PC-9 (cell line): Measurements from ENCODE around the gene PCSK7.

Experiments
- EZH2 ChIP-seq: fragments of 200-600 bp; sonication (generic); IDR thresholded peaks from 2 replicates; pipeline ENCODE4 v1.8.0; 2017; ENCODE audit warnings: antibody characterized with exemption, low read depth
- TF ChIP-seq, protein P1 (sequence below): fragments of 200-600 bp; sonication (generic); conservative IDR thresholded peaks from 2 replicates; pipeline ENCODE4 v1.6.1; 2017; ENCODE audit warnings: mixed run types, antibody characterized with exemption, mild to moderate bottlenecking, moderate library complexity

DNA sequence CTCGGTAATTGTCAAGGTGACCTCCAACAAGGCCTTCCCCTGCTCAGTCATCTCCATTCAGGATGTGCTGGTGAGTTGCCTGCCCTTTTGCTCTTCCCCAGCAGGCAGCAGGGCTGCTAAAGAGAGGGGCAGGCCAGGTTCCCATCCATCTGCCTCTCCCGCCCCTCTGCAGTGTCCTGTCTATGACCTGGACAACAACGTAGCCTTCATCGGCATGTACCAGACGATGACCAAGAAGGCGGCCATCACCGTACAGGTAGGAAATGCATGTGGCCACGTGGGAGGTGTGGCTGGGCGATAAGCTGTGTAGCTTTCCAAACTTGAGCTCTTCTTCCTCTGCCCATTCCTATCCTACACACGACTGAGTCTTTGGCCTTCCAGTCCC, 49.3 kb downstream of the PCSK7 start:
- TF ChIP-seq, protein P1, sequence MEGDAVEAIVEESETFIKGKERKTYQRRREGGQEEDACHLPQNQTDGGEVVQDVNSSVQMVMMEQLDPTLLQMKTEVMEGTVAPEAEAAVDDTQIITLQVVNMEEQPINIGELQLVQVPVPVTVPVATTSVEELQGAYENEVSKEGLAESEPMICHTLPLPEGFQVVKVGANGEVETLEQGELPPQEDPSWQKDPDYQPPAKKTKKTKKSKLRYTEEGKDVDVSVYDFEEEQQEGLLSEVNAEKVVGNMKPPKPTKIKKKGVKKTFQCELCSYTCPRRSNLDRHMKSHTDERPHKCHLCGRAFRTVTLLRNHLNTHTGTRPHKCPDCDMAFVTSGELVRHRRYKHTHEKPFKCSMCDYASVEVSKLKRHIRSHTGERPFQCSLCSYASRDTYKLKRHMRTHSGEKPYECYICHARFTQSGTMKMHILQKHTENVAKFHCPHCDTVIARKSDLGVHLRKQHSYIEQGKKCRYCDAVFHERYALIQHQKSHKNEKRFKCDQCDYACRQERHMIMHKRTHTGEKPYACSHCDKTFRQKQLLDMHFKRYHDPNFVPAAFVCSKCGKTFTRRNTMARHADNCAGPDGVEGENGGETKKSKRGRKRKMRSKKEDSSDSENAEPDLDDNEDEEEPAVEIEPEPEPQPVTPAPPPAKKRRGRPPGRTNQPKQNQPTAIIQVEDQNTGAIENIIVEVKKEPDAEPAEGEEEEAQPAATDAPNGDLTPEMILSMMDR, result no peak
- TF ChIP-seq EZH2, result no peak
